Right renal cortex interstitium (tissue), 3 donors: ENCODE measurements around the gene CYTH1. TPM values are rescaled to one million over a fixed set of nuclear protein-coding genes. Genes with fewer than 3 reads are reported as not detected.

Experiments
- DNase-seq, 3 donors: peaks; one replicate each; pipeline ENCODE4 v3.0.0-alpha.2; 2013; ENCODE audit warnings: low read depth in 3 of 3, low spot score in 2 of 3
- polyA plus RNA-seq, 3 donors: library from polyadenylated mRNA; unstranded; fragments of 120-200 nt; gene quantifications; one replicate each; pipeline ENCODE4 v1.2.1, GENCODE V29; 2013; ENCODE audit not compliant: insufficient read length in 3 of 3

Gene CYTH1
- polyA plus RNA-seq, 3 donors, result 21.1 to 24.3 (median 21.8) TPM

- no peak for DNase-seq
These were observed 152.6 kb downstream of the CYTH1 start for GRCh38 chr17:78629436-78629995.

GRCh38 chr17:78628547-78629435 is 153.3 kb downstream of the CYTH1 start:
- DNase-seq, result no peak

GRCh38 chr17:78624324-78625151 is 157.5 kb downstream of the CYTH1 start:
- no peak for DNase-seq

Other genes starting within 250 kb of the CYTH1 start
- 1 to 10 TPM; 1.5 to 1.7 (median 1.7) TPM for gene DNAH17, start 204.9 kb downstream of the CYTH1 start, polyA plus RNA-seq
- gene USP36, start 58.5 kb upstream of the CYTH1 start, polyA plus RNA-seq, result 10 to 100 TPM; 32.8 to 39.4 (median 38.6) TPM
- gene CEP295NL, start 120.9 kb upstream of the CYTH1 start, polyA plus RNA-seq, result under 1 TPM in 2 of 3 donors, not detected in 1; 0.07 to 0.24 TPM
- 100 to 1,000 TPM; 143 to 162 (median 143) TPM for gene TIMP2, start 143.1 kb upstream of the CYTH1 start, polyA plus RNA-seq
- gene LGALS3BP, start 197.7 kb upstream of the CYTH1 start, polyA plus RNA-seq, result 100 to 1,000 TPM; 100 to 126 (median 115) TPM
- 10 to 100 TPM; 38.7 to 45.1 (median 39.2) TPM for gene CANT1, start 227.5 kb upstream of the CYTH1 start, polyA plus RNA-seq
- gene C1QTNF1, start 241.9 kb upstream of the CYTH1 start, polyA plus RNA-seq, result 1 to 10 TPM; 1.5 to 2.7 (median 2.5) TPM